Mesenchymal stem cell (in vitro differentiated cells and primary cell): ENCODE results near the gene LHB.
"Not testable (repeated sequence)": the region's sequence is repeated elsewhere in the genome, so short reads cannot be mapped to it uniquely, and the experiment has no call there.

Experiments
- DNase-seq: peaks from one replicate; pipeline ENCODE4 v3.0.0-alpha.2; 2013
- H2AFZ ChIP-seq: one replicate; pipeline ENCODE4 v1.6.1; 2013; ENCODE audit warnings: low read depth, mild to moderate bottlenecking, control low read depth, inconsistent platforms, low read length, moderate library complexity
- H2AK5ac ChIP-seq: 2 replicates; pipeline ENCODE4 v1.6.1; 2013; ENCODE audit warnings: low read length, moderate library complexity, mild to moderate bottlenecking, inconsistent platforms; ENCODE audit not compliant: severe bottlenecking
- H2BK120ac ChIP-seq: one replicate; pipeline ENCODE4 v1.6.1; 2013; ENCODE audit warnings: low read depth, mild to moderate bottlenecking, inconsistent platforms, low read length, moderate library complexity
- H2BK12ac ChIP-seq, 2 experiments: one replicate each; pipeline ENCODE4 v1.6.1; 2013; ENCODE audit warnings: inconsistent platforms in 2 of 2, low read length in 2 of 2, mild to moderate bottlenecking in 2 of 2, moderate library complexity in 2 of 2, control low read depth in 1 of 2
- H2BK15ac ChIP-seq: one replicate; pipeline ENCODE4 v1.6.1; 2013; ENCODE audit warnings: mild to moderate bottlenecking, low read depth, inconsistent platforms; ENCODE audit not compliant: poor library complexity, severe bottlenecking
- H2BK5ac ChIP-seq: 2 replicates; pipeline ENCODE4 v1.6.1; 2013; ENCODE audit warnings: low read depth, mild to moderate bottlenecking, low read length, control low read depth, inconsistent platforms; ENCODE audit not compliant: poor library complexity, severe bottlenecking
- H3K14ac ChIP-seq, 2 experiments: one replicate each; pipeline ENCODE4 v1.6.1; 2013; ENCODE audit warnings: inconsistent platforms in 2 of 2, low read length in 2 of 2, control low read depth in 1 of 2, mild to moderate bottlenecking in 1 of 2, moderate library complexity in 1 of 2
- H3K18ac ChIP-seq, 2 experiments: one replicate each; pipeline ENCODE4 v1.6.1; 2013; ENCODE audit warnings: inconsistent platforms in 2 of 2, low read length in 2 of 2, control low read depth in 1 of 2, low read depth in 1 of 2, mild to moderate bottlenecking in 1 of 2
- H3K23ac ChIP-seq, 2 experiments: one replicate each; pipeline ENCODE4 v1.6.1; 2013; ENCODE audit warnings: inconsistent platforms in 2 of 2, low read length in 2 of 2, mild to moderate bottlenecking in 2 of 2, moderate library complexity in 2 of 2, control low read depth in 1 of 2
- H3K27ac ChIP-seq: 2 replicates; pipeline ENCODE4 v1.5.1; 2013; ENCODE audit warnings: mild to moderate bottlenecking, moderate library complexity, low read length, control low read depth, inconsistent platforms; ENCODE audit not compliant: poor library complexity, severe bottlenecking
- H3K27me3 ChIP-seq, 2 experiments: 2 replicates each; pipeline versions ENCODE4 v1.6.1 to v1.7.0; 2013; ENCODE audit warnings: low read length in 2 of 2, mild to moderate bottlenecking in 2 of 2, moderate library complexity in 2 of 2, control low read depth in 1 of 2, inconsistent platforms in 1 of 2; ENCODE audit not compliant: control insufficient read depth in 1 of 2, insufficient read depth in 1 of 2
- H3K36me3 ChIP-seq, 2 experiments: 2 replicates each; pipeline versions ENCODE4 v1.6.1 to v1.7.0; 2013; ENCODE audit warnings: low read length in 2 of 2, control low read depth in 1 of 2, inconsistent platforms in 1 of 2, low read depth in 1 of 2, mild to moderate bottlenecking in 1 of 2; ENCODE audit not compliant: insufficient read depth in 2 of 2, control insufficient read depth in 1 of 2
- H3K4ac ChIP-seq, 2 experiments: one replicate each; pipeline ENCODE4 v1.6.1; 2013; ENCODE audit warnings: inconsistent platforms in 2 of 2, low read length in 2 of 2, mild to moderate bottlenecking in 2 of 2, moderate library complexity in 2 of 2, control low read depth in 1 of 2, low read depth in 1 of 2
- H3K4me1 ChIP-seq: 2 replicates; pipeline ENCODE4 v1.6.1; 2013; ENCODE audit warnings: low read depth, low read length, control low read depth; ENCODE audit not compliant: control insufficient read depth, insufficient read depth
- H3K4me2 ChIP-seq: 2 replicates; pipeline ENCODE4 v1.6.1; 2013; ENCODE audit warnings: low read length, mild to moderate bottlenecking, inconsistent platforms; ENCODE audit not compliant: poor library complexity, severe bottlenecking
- H3K4me3 ChIP-seq, 2 experiments: 2 replicates each; pipeline versions ENCODE4 v1.5.1 to v1.7.0; 2013; ENCODE audit warnings: low read length in 2 of 2, mild to moderate bottlenecking in 2 of 2, control low read depth in 1 of 2, low read depth in 1 of 2; ENCODE audit not compliant: insufficient read depth in 1 of 2
- H3K79me1 ChIP-seq: replicated peaks from 2 replicates; pipeline ENCODE4 v1.6.1; 2013; ENCODE audit warnings: mild to moderate bottlenecking, control low read depth, low read length, inconsistent platforms; ENCODE audit not compliant: poor library complexity, severe bottlenecking
- H3K9ac ChIP-seq: 2 replicates; pipeline ENCODE4 v1.7.0; 2013; ENCODE audit warnings: mild to moderate bottlenecking, low read length, moderate library complexity
- H3K9me3 ChIP-seq: 2 replicates; pipeline ENCODE4 v1.7.0; 2013; ENCODE audit warnings: mild to moderate bottlenecking, low read length; ENCODE audit not compliant: control insufficient read depth
- H4K8ac ChIP-seq: one replicate; pipeline ENCODE4 v1.6.1; 2013; ENCODE audit warnings: inconsistent platforms, mild to moderate bottlenecking, low read length, moderate library complexity
- H4K91ac ChIP-seq: one replicate; pipeline ENCODE4 v1.6.1; 2013; ENCODE audit warnings: mild to moderate bottlenecking, low read length, inconsistent platforms
- WGBS: methylation state at CpG from one replicate; pipeline ENCODE4 v1.1.7; 2013; ENCODE audit warnings: mixed read lengths; 5-methylcytosine and 5-hydroxymethylcytosine counted together

Gene LHB

DNA sequence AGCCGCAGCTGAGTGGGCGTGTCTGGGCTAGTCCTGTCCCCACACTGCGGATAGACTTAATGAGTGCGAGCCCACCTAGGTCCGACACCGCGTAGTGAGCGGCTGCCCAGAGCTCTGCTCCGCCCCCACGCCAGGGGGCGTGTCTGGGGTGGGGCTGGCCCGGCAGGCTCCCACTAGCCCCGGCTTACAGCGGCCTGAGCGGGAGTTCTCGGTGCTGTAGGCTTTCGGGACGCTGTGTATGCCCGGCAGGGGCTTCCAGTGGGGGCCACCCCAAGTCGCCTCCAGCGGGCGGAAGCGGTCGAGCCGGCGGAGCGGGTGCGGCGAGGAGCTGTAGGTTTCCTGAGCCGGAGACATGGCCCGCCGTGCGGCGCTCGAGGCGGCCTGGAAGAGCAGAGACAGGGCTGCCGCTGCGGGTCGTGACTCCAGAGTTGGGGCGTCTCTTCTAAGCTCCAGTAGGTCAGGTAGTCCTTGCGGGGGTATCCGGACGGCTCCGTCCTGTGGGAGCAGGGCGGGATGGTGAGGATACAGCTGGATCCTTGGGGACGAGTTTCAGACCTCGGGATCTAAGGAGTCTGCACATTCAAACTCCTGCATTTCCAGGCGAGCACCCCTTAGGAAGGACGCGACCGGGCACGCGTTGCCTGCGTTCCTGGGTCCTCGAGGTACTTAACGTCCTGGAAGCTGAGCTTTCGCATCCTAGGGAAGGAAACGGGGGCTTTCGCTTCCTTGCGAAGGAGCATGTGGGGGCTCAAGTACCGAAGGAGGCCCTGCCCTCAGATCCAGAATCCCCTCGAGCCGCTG lies 39.4 kb upstream of the LHB start:
- no peak overlapping the region for H2AK5ac ChIP-seq
- peaks cover 17% of the 10 kb centered on the region for H3K4me1 ChIP-seq
- H3K14ac ChIP-seq = peak overlapping the region in 1 of 2 experiments; percentile 86
- no peak overlapping the region for H2BK12ac ChIP-seq
- peak overlapping the region; percentile 54 for H3K9ac ChIP-seq
- no peak overlapping the region for H2BK5ac ChIP-seq
- no peaks in the 10 kb centered on the region for H3K9me3 ChIP-seq
- H3K79me1 ChIP-seq = peaks cover 3% of the 10 kb centered on the region
- DNase-seq = peak; percentile 65
- no peak overlapping the region for H2BK15ac ChIP-seq
- peaks cover 0 to under 1% of the 10 kb centered on the region in 2 experiments for H3K36me3 ChIP-seq
- H2BK120ac ChIP-seq = no peak overlapping the region
- H3K18ac ChIP-seq = peak overlapping the region in 1 of 2 experiments; percentile 91
- no peak overlapping the region for H3K23ac ChIP-seq
- H4K91ac ChIP-seq = no peak overlapping the region
- WGBS = 1% methylated on average over 63 of the region's 63 CpGs
- H3K4me2 ChIP-seq = peak overlapping the region; percentile 93
- H3K4me3 ChIP-seq = peak overlapping the region; percentile 59 to 72
- H3K27ac ChIP-seq = no peak overlapping the region
- H3K27me3 ChIP-seq = peaks cover 14 to 51% of the 10 kb centered on the region in 2 experiments
- peak overlapping the region; percentile 12 for H4K8ac ChIP-seq
- H2AFZ ChIP-seq = peak overlapping the region; percentile 82
- no peak overlapping the region for H3K4ac ChIP-seq

DNA sequence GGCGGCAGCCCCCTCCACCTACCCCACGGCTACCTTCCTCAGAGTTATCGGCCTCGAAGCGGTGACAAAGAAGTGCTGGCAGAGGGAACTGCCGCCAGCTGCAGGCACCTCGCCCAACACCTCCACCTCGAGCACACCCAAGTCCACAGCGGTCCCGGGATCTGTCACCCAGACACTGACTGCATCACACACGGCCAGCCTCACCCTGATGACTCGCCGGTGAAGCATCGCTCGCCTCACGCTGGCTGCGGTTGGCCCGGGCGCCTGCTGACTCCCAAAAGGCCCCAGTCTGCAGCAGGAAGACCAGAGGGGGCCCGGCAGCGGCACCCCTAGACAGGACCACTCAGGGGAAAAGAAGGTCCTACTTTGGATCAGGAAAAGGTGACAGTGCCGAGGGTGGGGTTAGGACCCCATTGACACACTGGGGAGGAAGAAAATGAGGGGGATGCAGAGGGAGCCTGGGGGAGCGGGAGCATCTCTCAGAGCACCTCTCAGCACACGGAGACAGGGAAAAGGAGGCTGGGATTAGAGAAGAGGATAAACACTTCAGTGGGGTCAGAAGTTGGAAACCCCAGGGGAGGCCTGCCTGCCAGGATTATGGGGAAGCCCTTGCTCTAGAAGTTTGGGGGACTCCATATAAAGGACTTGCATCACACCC lies 33.6 kb upstream of the LHB start:
- H3K79me1 ChIP-seq, H3K9ac ChIP-seq, H3K27me3 ChIP-seq, H3K14ac ChIP-seq, H3K9me3 ChIP-seq, H3K4me1 ChIP-seq, H3K36me3 ChIP-seq, H2BK15ac ChIP-seq, H2BK5ac ChIP-seq, H2BK12ac ChIP-seq, H3K27ac ChIP-seq, H3K18ac ChIP-seq, H3K23ac ChIP-seq, H2AK5ac ChIP-seq, H4K8ac ChIP-seq, H2AFZ ChIP-seq, H3K4ac ChIP-seq, H2BK120ac ChIP-seq, H3K4me2 ChIP-seq, H3K4me3 ChIP-seq: not testable (repeated sequence)
- 38% methylated on average over 24 of the region's 24 CpGs for WGBS
- DNase-seq = peak; percentile 59
- peak overlapping the region; percentile 15 for H4K91ac ChIP-seq

DNA sequence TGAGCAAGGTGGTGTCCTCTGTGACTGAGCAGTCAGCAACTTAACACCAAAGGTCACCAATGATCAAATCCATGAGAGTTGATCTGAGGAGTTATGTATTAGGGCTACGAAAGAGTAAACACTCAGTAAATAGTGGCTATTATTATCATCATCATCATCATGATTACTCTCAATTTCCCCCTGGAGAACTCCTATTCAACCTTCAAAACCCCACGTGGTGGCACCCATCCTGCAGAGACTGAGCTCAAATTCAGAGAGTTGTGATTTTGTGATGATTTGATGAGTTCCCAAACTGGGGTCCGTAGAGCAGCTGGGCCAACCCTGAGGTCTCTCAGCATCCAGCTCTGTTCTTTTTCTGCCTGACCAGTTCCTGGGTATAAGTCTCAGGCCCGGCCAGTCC lies 32.9 kb upstream of the LHB start:
- not testable (repeated sequence) for H3K36me3 ChIP-seq, H3K27me3 ChIP-seq, H3K27ac ChIP-seq, H3K9ac ChIP-seq, H3K4me3 ChIP-seq, H4K8ac ChIP-seq, H3K14ac ChIP-seq, H3K79me1 ChIP-seq, H2BK120ac ChIP-seq, H3K4ac ChIP-seq, H3K4me2 ChIP-seq, H4K91ac ChIP-seq, H2AFZ ChIP-seq, H3K18ac ChIP-seq, H2BK5ac ChIP-seq, DNase-seq, H3K23ac ChIP-seq, H2BK15ac ChIP-seq, H3K4me1 ChIP-seq, H3K9me3 ChIP-seq, H2BK12ac ChIP-seq, H2AK5ac ChIP-seq
- no CpG with 5 or more reads among the region's 4 CpGs for WGBS

DNA sequence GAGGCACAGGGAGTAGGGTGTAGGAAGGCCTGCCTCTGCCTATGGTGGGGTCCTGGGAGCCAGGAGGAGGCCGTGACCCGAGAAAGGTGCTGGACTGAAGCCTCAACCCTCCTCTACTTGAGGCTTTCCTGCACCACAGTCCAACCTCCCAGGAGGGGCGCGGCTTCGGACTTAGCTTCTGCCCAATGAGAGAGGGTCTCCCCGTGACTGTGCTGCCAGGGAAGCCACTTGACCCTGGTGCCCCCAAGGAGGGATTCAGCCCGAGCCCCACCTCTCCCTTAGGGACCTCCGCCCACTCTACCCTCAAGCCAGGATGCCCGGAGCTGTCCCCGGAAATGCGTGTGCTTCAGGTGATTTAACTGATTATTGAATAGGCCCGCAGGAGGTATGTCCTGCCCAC lies 32.1 kb upstream of the LHB start, which contains the start of gene CGB8:
Gene CGB8, minus strand, starts transcription at position 101 of the 400 bp plus-strand sequence. CDS start 372 bp downstream, outside the sequence.
- H2AFZ ChIP-seq, H3K27me3 ChIP-seq, H3K4me3 ChIP-seq, DNase-seq, H3K18ac ChIP-seq, H3K79me1 ChIP-seq, H3K4me1 ChIP-seq, H2BK15ac ChIP-seq, H2BK5ac ChIP-seq, H3K14ac ChIP-seq, H2AK5ac ChIP-seq, H3K4ac ChIP-seq, H3K4me2 ChIP-seq, H3K36me3 ChIP-seq, H2BK120ac ChIP-seq, H3K9ac ChIP-seq, H2BK12ac ChIP-seq, H4K91ac ChIP-seq, H3K9me3 ChIP-seq, H3K23ac ChIP-seq, H4K8ac ChIP-seq, H3K27ac ChIP-seq: not testable (repeated sequence)
- WGBS = 91% methylated on average over 7 of the region's 12 CpGs
